GM12864 (cell line): Measurements from ENCODE around the gene KLK7.
"Not testable (repeated sequence)": the region's sequence is repeated elsewhere in the genome, so short reads cannot be mapped to it uniquely, and the experiment has no call there.

Experiments
- DNase-seq: peaks from one replicate; pipeline ENCODE4 v3.0.0-alpha.2; 2011; ENCODE audit warnings: low read depth
- H3K4me3 ChIP-seq: 2 replicates; pipeline ENCODE4 v1.5.1; 2011; ENCODE audit warnings: mild to moderate bottlenecking, low read depth, low read length, control low read depth
- TF ChIP-seq, protein P1 (sequence below): IDR thresholded peaks from 2 replicates; pipeline ENCODE4 v1.5.1; 2011; ENCODE audit warnings: low read depth, mild to moderate bottlenecking, moderate library complexity, low read length, control low read depth, inconsistent platforms; ENCODE audit errors: missing control alignments

KLK7 gene

DNA sequence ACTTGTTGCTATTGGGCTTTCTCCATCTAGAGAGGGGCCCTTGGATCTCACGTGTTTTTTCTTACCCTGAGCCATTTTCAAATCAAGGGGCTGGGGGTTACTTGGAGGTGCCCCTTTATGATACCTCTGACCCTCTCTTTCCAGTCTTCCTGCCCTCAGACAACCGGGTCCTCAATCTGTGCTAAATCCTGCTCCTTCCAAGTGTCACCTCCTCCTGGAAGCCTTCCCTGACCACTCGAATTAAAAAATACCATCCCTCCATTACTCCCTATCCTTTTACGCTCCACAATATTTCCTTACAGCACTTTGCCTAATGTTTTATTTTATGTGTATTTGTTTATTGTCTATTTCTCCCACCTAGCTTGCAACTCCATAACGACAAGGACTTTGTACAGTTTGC lies 14.3 kb upstream of the KLK7 start:
- no peak for DNase-seq
- TF ChIP-seq, protein P1, sequence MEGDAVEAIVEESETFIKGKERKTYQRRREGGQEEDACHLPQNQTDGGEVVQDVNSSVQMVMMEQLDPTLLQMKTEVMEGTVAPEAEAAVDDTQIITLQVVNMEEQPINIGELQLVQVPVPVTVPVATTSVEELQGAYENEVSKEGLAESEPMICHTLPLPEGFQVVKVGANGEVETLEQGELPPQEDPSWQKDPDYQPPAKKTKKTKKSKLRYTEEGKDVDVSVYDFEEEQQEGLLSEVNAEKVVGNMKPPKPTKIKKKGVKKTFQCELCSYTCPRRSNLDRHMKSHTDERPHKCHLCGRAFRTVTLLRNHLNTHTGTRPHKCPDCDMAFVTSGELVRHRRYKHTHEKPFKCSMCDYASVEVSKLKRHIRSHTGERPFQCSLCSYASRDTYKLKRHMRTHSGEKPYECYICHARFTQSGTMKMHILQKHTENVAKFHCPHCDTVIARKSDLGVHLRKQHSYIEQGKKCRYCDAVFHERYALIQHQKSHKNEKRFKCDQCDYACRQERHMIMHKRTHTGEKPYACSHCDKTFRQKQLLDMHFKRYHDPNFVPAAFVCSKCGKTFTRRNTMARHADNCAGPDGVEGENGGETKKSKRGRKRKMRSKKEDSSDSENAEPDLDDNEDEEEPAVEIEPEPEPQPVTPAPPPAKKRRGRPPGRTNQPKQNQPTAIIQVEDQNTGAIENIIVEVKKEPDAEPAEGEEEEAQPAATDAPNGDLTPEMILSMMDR: no peak

DNA sequence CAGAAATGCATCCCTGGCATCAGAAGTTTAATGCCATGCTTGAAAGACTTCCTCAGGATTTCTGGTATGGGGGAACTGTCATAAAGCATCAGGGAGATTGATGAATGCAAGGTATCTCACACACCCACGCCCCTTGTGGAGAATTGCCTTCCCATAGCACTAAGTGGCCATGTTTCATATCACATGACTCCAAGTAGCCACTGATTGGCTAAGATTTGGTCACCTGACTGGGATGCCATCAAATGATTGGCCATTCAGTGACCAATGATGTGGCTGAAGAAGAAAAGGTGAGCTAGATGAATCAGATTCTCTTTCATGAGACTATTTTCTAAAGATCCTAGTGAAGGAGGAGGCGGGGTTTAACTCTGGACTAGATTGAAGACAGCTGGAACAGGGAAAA lies 10.4 kb upstream of the KLK7 start:
- DNase-seq: no peak
- TF ChIP-seq, protein P1: no peak

More for the DNA sequence above, 14.3 kb upstream of the KLK7 start:
- no peak overlapping the region for H3K4me3 ChIP-seq

DNA sequence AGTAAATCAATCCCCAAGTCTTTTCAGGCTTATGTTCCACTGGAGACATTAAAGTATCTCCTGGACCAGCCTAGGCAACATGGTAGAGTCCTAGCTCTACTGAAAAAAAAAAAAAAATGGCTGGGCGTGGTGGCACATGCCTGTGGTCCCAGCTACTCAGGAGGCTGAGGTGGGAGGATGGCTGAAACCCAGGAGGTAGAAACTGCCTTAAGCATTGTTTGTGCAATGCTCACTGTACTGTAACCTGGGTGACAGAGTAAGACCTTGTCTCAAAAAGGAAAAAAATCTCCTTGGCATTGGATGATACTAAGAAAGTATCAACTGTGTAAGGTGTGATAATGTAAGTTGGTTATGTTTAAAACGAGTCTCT lies 8.9 kb upstream of the KLK7 start:
- no peak overlapping the region for H3K4me3 ChIP-seq
- DNase-seq: no peak
- TF ChIP-seq, protein P1: no peak

More for the DNA sequence above, 10.4 kb upstream of the KLK7 start:
- H3K4me3 ChIP-seq: no peak overlapping the region

DNA sequence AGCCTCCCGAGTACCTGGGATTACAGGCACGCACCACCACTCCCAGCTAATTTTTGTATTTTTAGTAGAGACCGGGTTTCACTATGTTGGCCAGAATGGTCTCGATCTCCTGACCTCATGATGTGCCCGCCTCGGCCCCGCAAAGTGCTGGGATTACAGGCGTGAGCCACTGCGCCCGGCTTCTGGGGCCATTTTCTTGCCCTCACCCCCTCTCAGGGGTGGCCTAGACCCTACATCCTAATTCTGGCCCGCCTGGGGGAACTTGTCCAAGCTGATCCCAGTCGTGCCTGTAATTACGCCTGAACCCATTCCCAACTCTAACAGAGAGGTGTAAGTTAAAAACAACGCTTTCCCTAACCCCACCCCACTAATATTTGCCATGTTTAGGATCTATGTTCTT lies 699 bp upstream of the KLK7 start:
- DNase-seq, H3K4me3 ChIP-seq: not testable (repeated sequence)

DNA sequence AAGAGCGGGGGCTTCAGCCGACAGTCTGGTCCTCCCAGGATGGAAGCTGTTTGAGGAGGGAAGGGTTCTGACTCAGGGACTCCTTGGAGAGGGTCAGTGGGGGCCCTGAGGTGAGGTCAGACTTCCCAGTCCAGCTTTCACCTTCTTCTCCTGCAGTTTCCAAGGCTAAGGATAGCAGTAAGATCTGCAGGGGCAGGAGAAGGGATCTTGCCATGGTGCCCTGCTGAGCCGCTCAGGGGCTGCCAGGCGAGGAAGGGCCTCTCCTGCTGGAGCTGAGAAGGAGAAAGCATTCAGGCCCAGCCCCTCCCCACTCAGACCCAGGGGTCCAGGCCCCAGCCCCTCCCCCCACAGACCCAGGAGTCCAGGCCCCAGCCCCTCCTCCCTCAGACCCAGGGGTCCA lies 1.5 kb downstream of the KLK7 start:
- H3K4me3 ChIP-seq: no peak overlapping the region
- TF ChIP-seq, protein P1: no peak
- DNase-seq: no peak

DNA sequence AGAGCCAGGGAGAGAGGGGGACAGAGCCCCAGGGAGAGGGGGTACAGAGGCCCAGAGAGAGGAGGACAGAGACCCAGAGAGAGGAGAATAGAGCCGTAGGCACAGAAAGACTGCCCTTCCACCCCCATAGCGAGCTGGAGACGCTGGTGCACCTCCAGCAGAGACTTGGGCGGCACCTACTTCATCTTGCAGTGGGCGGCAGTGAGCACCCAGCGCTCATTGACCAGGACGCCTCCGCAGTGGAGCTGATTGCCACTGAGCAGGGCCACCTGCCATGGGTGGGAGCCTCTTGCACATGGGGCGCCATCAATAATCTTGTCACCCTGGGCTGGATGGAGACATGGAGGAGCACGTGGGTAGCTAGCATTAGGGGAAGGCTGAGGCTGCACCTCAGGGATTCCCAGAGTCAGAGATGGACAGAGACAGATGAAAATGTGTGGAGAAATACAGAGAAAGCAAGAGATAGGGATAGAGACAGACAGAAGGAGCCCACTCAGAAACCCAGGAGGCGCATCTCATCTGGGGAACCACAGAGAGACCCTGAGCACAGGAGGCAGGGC lies 2.0 kb downstream of the KLK7 start:
- TF ChIP-seq, protein P1: no peak
- DNase-seq: no peak
- H3K4me3 ChIP-seq: no peak overlapping the region

DNA sequence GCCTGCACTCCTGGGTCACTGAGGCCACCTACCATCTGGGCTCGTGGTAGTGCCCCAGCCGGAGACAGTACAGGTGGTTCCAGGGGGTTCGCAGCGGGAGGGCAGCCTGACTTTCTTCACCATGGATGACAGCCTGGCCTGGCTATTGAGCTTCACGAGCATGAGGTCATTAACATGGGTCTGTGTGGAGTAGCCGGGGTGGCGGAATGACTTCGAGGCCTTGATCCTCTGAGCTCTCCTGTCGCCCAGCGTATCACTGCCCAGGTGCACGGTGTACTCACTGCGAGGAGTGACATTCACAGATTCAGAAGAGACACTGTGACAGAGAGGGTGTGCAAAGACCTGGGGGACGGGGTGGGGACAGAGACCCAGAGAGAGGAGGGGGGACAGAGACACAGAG lies 3.5 kb downstream of the KLK7 start:
- H3K4me3 ChIP-seq: no peak overlapping the region
- no peak for DNase-seq
- TF ChIP-seq, protein P1: no peak
